Neural progenitor cell (in vitro differentiated cells): ENCODE measurements around the gene ADGRD1. TPM values are rescaled to one million over a fixed set of nuclear protein-coding genes. Genes with fewer than 3 reads are reported as not detected.

Source experiments
- DNase-seq: peaks from one replicate; pipeline ENCODE4 v3.0.0-alpha.2; 2016; ENCODE audit warnings: low spot score
- H2AFZ ChIP-seq: fragments of 200-600 bp; sonication (generic); replicated peaks from 2 replicates; pipeline ENCODE4 v1.6.1; 2016; ENCODE audit warnings: antibody characterized with exemption
- H3F3A ChIP-seq: fragments of 200-600 bp; sonication (generic); 2 replicates; pipeline ENCODE4 v1.6.1; 2016; ENCODE audit warnings: antibody characterized with exemption, low read depth
- H3K27ac ChIP-seq: fragments of 200-600 bp; sonication (generic); 2 replicates; pipeline ENCODE4 v1.5.1; 2016; ENCODE audit warnings: mild to moderate bottlenecking
- H3K27me3 ChIP-seq: fragments of 200-600 bp; sonication (generic); 2 replicates; pipeline ENCODE4 v1.6.1; 2016; ENCODE audit warnings: mild to moderate bottlenecking, moderate library complexity
- H3K36me3 ChIP-seq: fragments of 200-600 bp; sonication (generic); 2 replicates; pipeline ENCODE4 v1.5.1; 2016
- H3K4me1 ChIP-seq: fragments of 200-600 bp; sonication (generic); 2 replicates; pipeline ENCODE4 v1.6.1; 2016; ENCODE audit warnings: mixed run types
- H3K4me2 ChIP-seq: fragments of 200-600 bp; sonication (generic); 2 replicates; pipeline ENCODE4 v1.6.1; 2016
- H3K4me3 ChIP-seq: fragments of 200-600 bp; sonication (generic); 2 replicates; pipeline ENCODE4 v1.5.1; 2016
- H3K79me2 ChIP-seq: fragments of 200-600 bp; sonication (generic); 2 replicates; pipeline ENCODE4 v1.6.1; 2016; ENCODE audit warnings: low read depth
- H3K9ac ChIP-seq: fragments of 200-600 bp; sonication (generic); 2 replicates; pipeline ENCODE4 v1.6.1; 2016
- H3K9me3 ChIP-seq: fragments of 200-600 bp; sonication (generic); 2 replicates; pipeline ENCODE4 v1.5.1; 2016; ENCODE audit warnings: low read depth
- H4K20me1 ChIP-seq: fragments of 200-600 bp; sonication (generic); 2 replicates; pipeline ENCODE4 v1.6.1; 2016; ENCODE audit warnings: low read depth
- H3K27ac Mint-ChIP-seq: 3 replicates; pipeline ENCODE4 v1.8.0; 2021; ENCODE audit warnings: mixed read lengths
- H3K27me3 Mint-ChIP-seq: 2 replicates; pipeline ENCODE4 v1.8.0; 2022; ENCODE audit warnings: low read depth, mild to moderate bottlenecking, inconsistent platforms, moderate library complexity, mixed read lengths; ENCODE audit not compliant: insufficient read depth
- H3K36me3 Mint-ChIP-seq: 3 replicates; pipeline ENCODE4 v1.8.0; 2021; ENCODE audit warnings: mixed read lengths
- H3K4me1 Mint-ChIP-seq: 3 replicates; pipeline ENCODE4 v1.8.0; 2021; ENCODE audit warnings: mixed read lengths
- H3K4me3 Mint-ChIP-seq: 3 replicates; pipeline ENCODE4 v1.8.0; 2021; ENCODE audit warnings: mild to moderate bottlenecking, moderate library complexity, mixed read lengths
- H3K9me3 Mint-ChIP-seq: 3 replicates; pipeline ENCODE4 v1.8.0; 2020; ENCODE audit warnings: mixed read lengths
- CTCF ChIP-seq: fragments of 200-600 bp; sonication (generic); IDR thresholded peaks from 2 replicates; pipeline ENCODE4 v1.5.1; 2017; ENCODE audit warnings: antibody characterized with exemption, mild to moderate bottlenecking
- EZH2 ChIP-seq: fragments of 200-600 bp; sonication (generic); IDR thresholded peaks from 2 replicates; pipeline ENCODE4 v1.6.1; 2017; ENCODE audit warnings: antibody characterized with exemption, mild to moderate bottlenecking, moderate library complexity
- EZH2phosphoT487 ChIP-seq: fragments of 200-600 bp; sonication (generic); IDR thresholded peaks from 2 replicates; pipeline ENCODE4 v1.6.1; 2017; ENCODE audit warnings: antibody characterized with exemption
- total RNA-seq: library from RNA; depleted of rRNA; stranded (reverse); fragments of >200 nt; gene quantifications from 2 replicates; pipeline ENCODE4 v1.2.3, GENCODE V29; 2015; ENCODE audit warnings: low replicate concordance

ADGRD1 gene
- total RNA-seq, 1 donor from 2014 or later, result not detected

DNA sequence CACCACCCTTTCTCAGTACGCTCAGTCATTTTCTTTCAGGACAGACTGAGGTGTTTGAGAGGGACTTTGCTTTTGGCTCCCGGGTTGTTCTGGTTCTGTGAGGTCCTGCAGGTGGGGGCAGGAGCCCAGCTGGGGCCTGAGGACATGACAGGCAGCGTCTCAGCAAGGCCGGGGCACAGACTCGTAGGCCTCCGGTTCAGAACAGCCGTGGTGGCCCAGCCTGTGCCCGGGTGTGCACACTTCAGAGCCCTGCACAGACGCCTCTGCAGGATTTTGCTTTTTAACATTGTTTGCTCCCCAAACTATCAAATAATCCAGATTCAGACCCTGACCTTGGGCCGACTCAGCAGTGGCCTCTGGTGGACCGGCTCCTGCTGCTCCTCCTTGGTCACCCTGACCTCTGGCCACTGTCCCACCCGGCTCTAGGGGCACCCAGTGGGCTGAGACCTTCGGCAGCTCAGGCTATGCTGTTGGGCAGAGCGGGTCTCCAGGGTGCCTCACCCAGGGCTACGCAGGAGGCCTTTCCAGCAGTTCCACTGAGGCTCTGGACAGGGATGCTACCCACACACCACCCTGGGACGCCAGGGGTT is 65.2 kb downstream of the ADGRD1 start:
- H3K4me1 ChIP-seq, result no peaks in the 10 kb centered on the region
- no peak overlapping the region for H3K4me3 ChIP-seq
- no peak overlapping the region for H3K27ac Mint-ChIP-seq
- no peaks in the 10 kb centered on the region for H3F3A ChIP-seq
- H3K9ac ChIP-seq, result no peak overlapping the region
- no peak overlapping the region for H2AFZ ChIP-seq
- no peak for DNase-seq
- H3K27me3 Mint-ChIP-seq, result peaks cover 26% of the 10 kb centered on the region
- peaks cover 24% of the 10 kb centered on the region for H3K4me1 Mint-ChIP-seq
- H3K4me2 ChIP-seq, result no peak overlapping the region
- H3K27me3 ChIP-seq, result no peaks in the 10 kb centered on the region
- H3K9me3 ChIP-seq, result no peaks in the 10 kb centered on the region
- no peaks in the 10 kb centered on the region for H3K36me3 Mint-ChIP-seq
- H3K27ac ChIP-seq, result no peak overlapping the region
- no peaks in the 10 kb centered on the region for H3K36me3 ChIP-seq
- no peaks in the 10 kb centered on the region for H3K9me3 Mint-ChIP-seq
- H3K4me3 Mint-ChIP-seq, result no peak overlapping the region
- TF ChIP-seq EZH2 (no peak), CTCF (no peak), EZH2phosphoT487 (no peak)
- no peaks in the 10 kb centered on the region for H3K79me2 ChIP-seq
- no peaks in the 10 kb centered on the region for H4K20me1 ChIP-seq

- Mint-ChIP-seq H3K36me3 (no peaks in the 10 kb centered on the region), H3K9me3 (no peaks in the 10 kb centered on the region), H3K4me3 (no peak overlapping the region), H3K27me3 (peaks cover 26% of the 10 kb centered on the region), H3K27ac (no peak overlapping the region), H3K4me1 (peaks cover 27% of the 10 kb centered on the region)
- Histone ChIP-seq H3F3A (no peaks in the 10 kb centered on the region), H3K27me3 (no peaks in the 10 kb centered on the region), H3K4me1 (no peaks in the 10 kb centered on the region), H3K79me2 (no peaks in the 10 kb centered on the region), H3K36me3 (no peaks in the 10 kb centered on the region), H2AFZ (no peak overlapping the region), H3K9ac (no peak overlapping the region), H3K4me2 (no peak overlapping the region), H3K27ac (no peak overlapping the region), H3K4me3 (no peak overlapping the region), H4K20me1 (no peaks in the 10 kb centered on the region), H3K9me3 (no peaks in the 10 kb centered on the region)
- DNase-seq, result no peak
- no peak for TF ChIP-seq EZH2phosphoT487
- no peak for TF ChIP-seq EZH2
- no peak for TF ChIP-seq CTCF
Measured at GRCh38 chr12:131020326-131021153, 66.8 kb downstream of the ADGRD1 start.

GRCh38 chr12:131021154-131021541 is 67.4 kb downstream of the ADGRD1 start:
- Mint-ChIP-seq H3K9me3 (no peaks in the 10 kb centered on the region), H3K27ac (no peak overlapping the region), H3K27me3 (peaks cover 22% of the 10 kb centered on the region), H3K4me3 (no peak overlapping the region), H3K36me3 (no peaks in the 10 kb centered on the region), H3K4me1 (peaks cover 27% of the 10 kb centered on the region)
- H3K36me3 ChIP-seq, result no peaks in the 10 kb centered on the region
- no peak overlapping the region for H2AFZ ChIP-seq
- H3F3A ChIP-seq, result no peaks in the 10 kb centered on the region
- H3K27me3 ChIP-seq, result no peaks in the 10 kb centered on the region
- H3K9ac ChIP-seq, result no peak overlapping the region
- no peak overlapping the region for H3K4me3 ChIP-seq
- H3K4me1 ChIP-seq, result no peaks in the 10 kb centered on the region
- no peaks in the 10 kb centered on the region for H3K79me2 ChIP-seq
- no peaks in the 10 kb centered on the region for H3K9me3 ChIP-seq
- no peaks in the 10 kb centered on the region for H4K20me1 ChIP-seq
- TF ChIP-seq EZH2phosphoT487 (no peak), EZH2 (no peak), CTCF (no peak)
- no peak for DNase-seq
- H3K4me2 ChIP-seq, result no peak overlapping the region
- no peak overlapping the region for H3K27ac ChIP-seq
